IPS-11a (cell line): ENCODE data around the gene PRODH2.

Experiments used
- H3K4me3 ChIP-seq: one replicate; pipeline ENCODE4 v1.5.1; 2013; ENCODE audit warnings: low read depth, low read length, control low read depth

The PRODH2 gene, protein sequence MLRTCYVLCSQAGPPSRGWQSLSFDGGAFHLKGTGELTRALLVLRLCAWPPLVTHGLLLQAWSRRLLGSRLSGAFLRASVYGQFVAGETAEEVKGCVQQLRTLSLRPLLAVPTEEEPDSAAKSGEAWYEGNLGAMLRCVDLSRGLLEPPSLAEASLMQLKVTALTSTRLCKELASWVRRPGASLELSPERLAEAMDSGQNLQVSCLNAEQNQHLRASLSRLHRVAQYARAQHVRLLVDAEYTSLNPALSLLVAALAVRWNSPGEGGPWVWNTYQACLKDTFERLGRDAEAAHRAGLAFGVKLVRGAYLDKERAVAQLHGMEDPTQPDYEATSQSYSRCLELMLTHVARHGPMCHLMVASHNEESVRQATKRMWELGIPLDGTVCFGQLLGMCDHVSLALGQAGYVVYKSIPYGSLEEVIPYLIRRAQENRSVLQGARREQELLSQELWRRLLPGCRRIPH

DNA sequence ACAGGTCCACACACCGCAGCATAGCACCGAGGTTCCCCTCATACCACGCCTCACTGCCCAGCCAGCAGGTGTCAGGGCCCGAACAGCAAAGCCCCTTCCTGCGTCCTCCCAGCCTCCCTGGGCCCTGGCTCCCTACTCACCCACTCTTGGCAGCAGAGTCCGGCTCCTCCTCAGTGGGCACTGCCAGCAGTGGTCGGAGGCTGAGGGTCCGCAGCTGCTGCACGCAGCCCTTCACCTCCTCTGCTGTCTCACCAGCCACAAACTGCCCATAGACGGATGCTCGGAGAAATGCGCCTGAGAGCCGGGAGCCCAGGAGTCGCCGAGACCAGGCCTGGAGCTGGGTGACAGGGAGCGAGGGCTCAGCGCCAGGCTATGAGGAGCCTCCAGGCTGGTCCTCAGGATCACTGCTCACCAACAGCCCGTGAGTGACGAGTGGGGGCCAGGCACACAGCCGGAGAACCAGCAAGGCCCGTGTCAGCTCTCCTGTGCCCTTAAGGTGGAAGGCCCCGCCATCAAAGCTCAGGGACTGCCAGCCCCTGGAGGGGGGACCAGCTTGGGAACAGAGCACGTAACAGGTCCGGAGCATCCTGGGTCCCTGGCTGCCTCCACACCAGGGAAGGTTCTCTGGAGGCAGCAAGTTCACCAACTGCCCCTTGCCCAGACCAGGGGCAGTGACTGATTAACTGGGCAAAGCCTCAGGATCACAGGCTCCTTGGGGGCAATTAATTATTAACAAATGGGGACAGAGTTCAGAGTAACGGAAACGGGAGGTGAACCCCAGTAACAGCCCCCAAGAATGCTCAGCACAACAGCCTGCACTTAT is at the start of gene PRODH2:
Gene PRODH2 (minus strand): TSS at position 626 of the 823 bp plus-strand sequence. CDS start 40 bp downstream, at position 586.
- no peak within 1 kb of the TSS for H3K4me3 ChIP-seq

DNA sequence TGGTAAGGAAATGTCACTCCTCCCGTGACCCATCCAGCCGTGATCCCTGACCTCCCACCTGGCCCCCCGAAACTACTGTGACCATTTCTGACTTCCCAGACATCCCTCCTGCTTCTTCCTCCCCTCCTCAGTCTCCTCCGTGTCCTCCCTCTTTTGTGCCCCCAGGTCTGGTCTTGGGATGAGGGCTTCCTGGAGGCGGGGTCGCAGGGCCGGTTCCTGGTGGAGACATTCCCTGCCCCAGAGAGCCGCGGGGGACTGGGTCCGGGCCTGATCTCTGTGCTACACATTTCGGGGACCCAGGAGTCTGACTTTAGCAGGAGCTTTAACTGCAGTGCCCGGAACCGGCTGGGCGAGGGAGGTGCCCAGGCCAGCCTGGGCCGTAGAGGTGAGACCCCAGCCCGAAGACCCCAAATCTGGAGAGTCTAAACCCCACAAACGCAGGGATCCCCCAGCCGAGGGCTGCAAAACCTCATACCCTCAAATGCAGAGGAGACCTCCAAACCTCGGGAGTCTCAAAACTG is 49.1 kb upstream of the PRODH2 start:
- H3K4me3 ChIP-seq, result peak overlapping the region; percentile 20

DNA sequence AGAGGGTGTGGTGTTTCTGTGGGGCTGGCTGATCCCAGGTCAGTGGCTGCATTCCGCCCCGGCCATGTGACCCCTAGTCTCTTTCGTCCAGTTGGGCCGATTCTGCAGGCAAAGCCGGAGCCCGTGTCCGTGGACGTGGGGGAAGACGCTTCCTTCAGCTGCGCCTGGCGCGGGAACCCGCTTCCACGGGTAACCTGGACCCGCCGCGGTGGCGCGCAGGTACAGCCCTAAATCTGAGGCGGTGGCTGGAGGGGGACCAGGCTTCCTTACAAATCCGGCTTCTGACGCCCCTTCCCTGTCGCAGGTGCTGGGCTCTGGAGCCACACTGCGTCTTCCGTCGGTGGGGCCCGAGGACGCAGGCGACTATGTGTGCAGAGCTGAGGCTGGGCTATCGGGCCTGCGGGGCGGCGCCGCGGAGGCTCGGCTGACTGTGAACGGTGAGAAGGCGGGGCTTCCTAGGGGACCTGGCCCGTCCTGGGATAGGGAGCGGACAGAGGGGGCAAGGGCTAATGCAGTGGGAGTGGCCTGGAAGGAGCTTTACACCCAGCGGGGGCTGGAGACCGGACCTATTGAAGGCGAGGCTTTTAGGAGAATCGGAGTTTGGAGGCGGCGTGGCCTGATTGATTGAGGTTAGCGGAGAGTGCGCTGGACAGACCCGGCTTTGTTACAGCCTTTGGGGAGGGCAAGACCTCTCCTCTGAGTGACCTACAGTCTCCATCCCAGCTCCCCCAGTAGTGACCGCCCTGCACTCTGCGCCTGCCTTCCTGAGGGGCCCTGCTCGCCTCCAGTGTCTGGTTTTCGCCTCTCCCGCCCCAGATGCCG is 48.4 kb upstream of the PRODH2 start:
- peak overlapping the region; percentile 20 for H3K4me3 ChIP-seq

DNA sequence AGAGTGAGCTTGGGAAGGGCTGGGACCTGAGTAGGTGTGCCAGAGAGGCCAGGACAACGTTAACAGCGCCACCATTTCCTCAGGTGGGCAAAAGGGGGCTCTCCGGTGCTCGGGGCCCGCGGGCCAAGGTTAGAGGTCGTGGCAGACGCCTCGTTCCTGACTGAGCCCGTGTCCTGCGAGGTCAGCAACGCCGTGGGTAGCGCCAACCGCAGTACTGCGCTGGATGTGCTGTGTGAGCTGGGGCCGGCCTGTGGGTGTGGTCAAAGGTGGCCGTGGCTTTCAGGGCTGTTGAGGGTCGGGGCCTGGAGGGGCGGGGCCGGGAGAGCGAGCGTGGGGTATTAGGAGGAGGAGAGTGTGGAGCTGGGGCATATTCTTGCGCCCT is 47.8 kb upstream of the PRODH2 start:
- H3K4me3 ChIP-seq, result no peak overlapping the region

DNA sequence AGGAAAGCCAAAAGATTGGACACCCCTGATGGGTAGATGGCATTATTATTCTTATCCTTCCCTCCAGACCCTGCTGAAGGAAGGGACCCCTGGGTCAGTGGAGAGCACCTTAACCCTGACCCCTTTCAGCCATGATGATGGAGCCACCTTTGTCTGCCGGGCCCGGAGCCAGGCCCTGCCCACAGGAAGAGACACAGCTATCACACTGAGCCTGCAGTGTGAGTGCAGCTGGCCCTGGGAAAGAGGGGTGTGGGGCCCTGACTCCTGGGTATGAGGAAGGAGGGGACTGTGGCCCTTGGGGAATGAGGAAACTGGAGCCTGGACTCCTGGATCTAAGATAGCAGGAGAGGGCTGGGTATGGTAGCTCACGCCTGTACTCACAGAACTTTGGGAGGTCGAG is 46.8 kb upstream of the PRODH2 start:
- H3K4me3 ChIP-seq, result no peak overlapping the region

DNA sequence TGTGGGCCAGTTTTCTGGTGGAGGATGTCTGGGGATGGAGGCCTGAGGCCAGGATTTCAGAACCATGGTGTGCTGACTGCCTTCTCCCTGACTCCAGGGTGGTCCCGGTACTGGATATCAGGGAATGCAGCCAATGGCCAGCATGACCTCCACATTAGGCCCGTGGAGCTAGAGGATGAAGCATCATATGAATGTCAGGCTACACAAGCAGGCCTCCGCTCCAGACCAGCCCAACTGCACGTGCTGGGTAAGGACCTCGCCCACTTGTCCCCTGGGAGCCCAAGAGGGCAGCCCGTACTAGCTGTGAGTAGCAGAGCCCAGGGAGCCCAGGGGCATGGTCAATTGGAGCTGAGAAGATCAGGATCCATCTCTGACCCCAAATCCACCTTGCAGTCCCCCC is 45.7 kb upstream of the PRODH2 start:
- H3K4me3 ChIP-seq, result no peak overlapping the region

DNA sequence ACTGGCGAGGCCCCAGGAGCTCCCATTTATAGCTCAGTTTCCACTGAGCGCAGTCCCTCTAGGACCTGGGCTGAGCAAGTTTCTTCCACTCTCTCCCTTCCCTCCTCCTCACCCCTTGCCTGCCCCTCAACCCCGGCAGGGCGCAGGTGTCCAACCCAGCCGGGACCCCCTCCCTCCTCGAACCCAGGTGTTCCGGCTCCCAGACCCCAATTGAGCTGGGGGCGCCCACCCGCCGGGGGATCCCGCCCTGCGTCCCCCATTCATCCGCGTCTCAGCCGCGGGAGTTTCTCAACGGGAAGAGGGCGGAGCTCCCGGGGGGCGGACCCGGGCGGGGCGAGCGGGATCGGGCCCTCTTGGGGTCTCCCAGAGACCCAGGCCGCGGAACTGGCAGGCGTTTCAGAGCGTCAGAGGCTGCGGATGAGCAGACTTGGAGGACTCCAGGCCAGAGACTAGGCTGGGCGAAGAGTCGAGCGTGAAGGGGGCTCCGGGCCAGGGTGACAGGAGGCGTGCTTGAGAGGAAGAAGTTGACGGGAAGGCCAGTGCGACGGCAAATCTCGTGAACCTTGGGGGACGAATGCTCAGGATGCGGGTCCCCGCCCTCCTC is 44.0 kb upstream of the PRODH2 start, which contains the start of gene KIRREL2:
Gene KIRREL2 (plus strand): TSS at position 366 of the 604 bp plus-strand sequence. CDS start 209 bp downstream, at position 575.
- peak within 1 kb of the TSS; percentile 54 for H3K4me3 ChIP-seq

DNA sequence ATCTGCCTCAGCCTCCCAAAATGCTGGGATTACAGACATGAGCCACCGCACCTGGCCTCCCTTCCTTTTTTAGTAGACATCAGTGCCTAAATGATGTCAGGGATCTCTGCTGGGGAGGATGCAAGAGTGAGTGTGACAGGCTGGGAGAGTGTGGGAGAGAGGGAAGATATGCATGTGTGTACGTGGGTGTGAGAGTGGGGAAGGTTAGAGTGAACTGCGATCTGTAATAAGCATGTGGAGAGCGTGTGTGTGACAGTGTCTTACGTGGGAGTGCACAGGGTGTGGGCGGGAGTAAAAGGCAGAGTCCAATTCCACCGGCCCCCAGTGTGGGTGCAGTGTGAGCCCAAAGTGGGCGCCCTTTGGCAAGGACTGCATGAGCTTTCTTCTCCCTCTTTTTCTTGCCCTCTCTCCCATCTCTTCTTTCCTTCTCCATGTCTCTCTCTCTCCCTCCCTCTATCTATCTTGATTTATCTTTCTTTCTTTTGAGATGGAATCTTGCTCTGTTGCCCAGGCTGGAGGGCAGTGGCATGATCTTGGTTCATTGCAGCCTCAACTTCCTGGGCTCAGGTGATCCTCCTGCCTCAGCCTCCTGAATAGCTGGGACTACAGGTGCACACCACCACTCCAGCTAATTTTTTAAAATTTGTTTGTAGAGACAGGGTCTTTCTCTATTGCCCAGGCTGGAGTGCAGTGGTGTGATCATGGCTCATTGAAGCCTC is 40.6 kb upstream of the PRODH2 start:
- no peak overlapping the region for H3K4me3 ChIP-seq

DNA sequence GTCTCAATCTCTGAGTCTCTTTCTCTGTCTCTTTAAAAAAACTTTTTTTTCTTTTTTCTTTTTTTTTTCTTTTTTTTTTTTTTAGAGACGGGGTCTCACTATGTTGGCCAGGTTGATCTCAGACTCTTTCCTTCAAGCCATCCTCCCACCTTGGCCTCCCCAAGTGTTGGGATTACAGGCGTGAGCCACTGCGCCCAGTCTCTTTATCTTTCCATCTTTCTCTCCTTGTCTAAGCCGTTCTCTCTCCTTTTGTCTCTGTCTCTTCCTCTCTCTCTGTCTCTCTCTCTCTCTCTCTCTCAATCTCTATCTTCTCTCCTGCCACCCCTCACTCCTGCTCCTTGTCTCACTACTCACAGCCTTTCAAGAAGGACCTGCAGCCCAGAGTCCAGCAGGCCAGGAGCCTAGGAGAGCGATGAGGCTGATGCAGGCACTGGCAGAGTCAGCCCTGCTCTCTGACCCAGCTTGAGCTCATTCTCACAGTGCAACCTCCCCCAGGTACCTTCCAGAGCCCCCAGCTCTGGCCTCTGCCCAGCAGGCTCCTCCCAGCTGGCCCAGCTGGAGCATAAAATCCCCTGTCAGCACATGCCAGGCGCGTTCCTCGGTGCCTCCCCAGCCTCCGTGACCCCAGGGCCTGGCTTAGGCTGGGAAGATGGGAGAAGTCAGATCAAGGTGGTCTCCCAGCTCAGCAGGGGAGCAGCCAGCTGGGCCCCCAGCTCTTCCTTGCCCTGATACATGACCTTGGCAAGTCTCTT is 39.6 kb upstream of the PRODH2 start, which contains the start of gene NPHS1:
Gene NPHS1 (minus strand): TSS at position 476 of the 752 bp plus-strand sequence. CDS start 667 bp downstream, outside the sequence.
- no peak within 1 kb of the TSS for H3K4me3 ChIP-seq

DNA sequence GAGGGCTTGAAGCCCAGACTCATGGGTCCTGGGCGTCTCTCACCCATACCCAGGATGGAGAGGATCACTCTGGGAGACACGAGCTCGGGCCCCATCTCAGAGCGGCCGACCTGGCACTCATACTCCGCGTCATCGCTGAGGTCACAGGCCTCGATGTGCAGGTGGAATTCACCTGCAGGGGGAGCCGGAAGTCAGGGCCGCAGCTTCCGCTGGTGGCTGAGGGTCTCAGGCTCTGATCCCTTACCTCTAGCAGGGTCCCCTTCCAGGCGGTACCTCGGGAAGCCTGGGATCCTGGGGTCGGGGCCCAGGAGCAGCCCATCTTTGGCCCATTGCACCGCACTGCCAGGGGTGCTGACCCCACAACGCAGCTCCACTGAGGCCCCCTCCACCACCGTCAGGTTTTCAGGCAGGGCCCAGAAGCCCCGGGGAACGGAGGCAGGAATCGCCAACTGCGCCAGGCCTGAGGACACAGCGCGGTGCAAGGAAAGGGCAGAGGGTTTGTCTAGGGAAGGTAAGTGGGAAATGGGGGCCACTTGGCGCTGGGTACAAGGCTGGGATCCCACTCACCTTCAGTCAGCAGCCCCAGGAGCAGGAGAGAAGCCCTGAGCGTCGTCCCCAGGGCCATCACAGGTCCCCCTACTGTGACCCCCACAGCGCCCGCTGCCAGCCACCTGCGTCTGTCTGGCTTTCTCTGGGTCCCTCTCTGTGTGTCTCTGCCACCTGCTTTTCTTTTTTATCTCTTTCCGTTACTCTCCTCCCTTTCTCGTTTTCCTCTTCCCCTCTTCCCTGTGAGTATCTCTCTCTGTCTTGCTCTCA is 38.8 kb upstream of the PRODH2 start:
- H3K4me3 ChIP-seq, result no peak overlapping the region

DNA sequence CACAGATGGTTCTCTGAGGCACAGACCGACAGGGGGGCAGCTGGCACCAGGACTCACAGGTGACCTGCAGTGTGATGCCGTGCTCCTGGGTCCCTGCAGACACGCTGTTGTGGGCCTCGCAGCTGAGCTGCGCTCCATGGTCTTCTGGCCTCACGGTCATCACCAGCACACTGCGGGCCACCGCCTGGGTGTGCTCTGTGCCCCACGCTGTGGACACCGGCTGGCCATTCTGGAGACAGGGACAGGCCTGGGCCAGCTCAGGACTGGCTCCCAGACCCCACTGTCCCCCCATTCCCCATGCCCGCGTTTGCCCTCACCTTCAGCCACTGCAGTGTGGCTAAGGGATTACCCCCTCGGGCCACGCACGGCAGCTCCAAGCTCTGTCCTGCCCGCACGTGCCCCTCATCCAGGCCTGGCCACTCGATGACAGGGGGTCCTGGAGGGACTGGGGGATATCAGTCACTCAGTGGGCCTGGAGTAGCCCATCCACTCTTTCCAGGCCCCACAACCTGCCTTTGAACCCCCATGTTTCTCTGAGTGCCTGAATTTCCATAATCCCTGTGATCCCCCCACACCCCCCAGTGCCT is 36.4 kb upstream of the PRODH2 start:
- H3K4me3 ChIP-seq, result no peak overlapping the region

DNA sequence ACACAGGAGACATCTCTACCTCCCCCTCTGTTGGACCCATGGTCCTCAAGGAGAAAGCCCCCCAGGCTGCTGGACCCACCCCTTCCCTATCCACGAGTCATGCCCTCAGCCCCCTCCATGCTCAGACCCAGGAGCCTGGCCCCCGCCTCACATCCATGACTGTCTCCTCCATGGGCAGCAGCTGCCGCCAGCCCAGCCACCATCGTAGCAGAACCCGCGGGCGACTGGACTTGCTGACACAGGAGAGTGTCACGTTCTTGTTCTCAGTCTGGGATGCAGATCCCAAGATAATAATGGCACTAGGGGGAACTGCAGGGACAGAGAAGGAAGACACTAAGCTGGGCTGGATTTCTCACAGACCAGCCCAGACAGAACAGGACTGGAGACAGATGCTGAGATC is 35.8 kb upstream of the PRODH2 start:
- H3K4me3 ChIP-seq, result no peak overlapping the region

DNA sequence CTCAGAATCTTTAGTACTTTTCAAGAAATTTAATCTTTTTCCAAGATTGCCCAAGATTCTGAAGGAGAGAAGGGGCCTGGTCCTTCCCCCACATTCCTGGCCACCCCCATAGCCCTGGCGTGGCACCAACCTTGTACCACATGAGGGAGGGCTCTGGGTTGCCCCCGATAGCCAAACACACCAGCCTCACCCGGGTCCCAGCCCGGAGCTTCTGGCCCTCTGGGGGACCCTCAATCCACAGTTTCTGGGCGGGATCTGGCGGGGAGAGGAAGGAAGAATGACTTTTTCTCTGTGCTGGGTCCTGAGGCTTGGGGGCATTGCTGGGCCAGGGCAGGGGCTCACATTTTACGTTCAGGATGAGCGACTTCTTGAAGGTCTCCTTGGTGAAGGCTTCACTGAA is 35.3 kb upstream of the PRODH2 start:
- no peak overlapping the region for H3K4me3 ChIP-seq

DNA sequence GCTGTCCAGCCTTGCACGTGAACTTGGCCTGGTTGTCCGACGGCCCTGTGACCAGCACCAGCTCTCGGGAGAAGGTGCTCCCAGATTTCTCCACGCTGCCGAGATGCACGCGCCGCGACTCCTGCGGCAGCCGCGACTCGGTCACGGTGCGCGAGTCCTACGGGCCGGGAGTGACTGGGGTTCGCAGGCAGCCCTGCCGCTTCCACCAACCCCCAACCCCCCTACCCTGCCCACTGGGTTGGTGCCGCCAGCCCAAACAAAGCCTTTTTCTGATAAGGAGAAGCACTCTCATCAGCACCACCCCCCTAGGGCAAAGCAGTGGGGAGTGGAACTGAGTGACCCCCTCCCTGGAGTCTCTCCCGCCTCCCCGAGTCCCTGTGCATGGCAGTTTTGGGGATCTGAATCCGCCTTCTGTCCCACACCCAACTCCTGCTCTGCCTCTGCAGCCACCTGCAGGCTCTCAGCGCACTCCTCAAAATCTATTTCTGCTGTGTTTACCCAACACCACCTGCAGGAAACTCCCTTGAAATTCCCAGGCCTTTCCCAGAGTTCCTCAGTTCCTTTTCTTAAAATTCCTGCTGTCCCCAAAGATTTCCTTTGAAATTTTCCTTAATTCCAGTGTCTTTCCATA is 33.5 kb upstream of the PRODH2 start:
- H3K4me3 ChIP-seq, result peak overlapping the region; percentile 39

DNA sequence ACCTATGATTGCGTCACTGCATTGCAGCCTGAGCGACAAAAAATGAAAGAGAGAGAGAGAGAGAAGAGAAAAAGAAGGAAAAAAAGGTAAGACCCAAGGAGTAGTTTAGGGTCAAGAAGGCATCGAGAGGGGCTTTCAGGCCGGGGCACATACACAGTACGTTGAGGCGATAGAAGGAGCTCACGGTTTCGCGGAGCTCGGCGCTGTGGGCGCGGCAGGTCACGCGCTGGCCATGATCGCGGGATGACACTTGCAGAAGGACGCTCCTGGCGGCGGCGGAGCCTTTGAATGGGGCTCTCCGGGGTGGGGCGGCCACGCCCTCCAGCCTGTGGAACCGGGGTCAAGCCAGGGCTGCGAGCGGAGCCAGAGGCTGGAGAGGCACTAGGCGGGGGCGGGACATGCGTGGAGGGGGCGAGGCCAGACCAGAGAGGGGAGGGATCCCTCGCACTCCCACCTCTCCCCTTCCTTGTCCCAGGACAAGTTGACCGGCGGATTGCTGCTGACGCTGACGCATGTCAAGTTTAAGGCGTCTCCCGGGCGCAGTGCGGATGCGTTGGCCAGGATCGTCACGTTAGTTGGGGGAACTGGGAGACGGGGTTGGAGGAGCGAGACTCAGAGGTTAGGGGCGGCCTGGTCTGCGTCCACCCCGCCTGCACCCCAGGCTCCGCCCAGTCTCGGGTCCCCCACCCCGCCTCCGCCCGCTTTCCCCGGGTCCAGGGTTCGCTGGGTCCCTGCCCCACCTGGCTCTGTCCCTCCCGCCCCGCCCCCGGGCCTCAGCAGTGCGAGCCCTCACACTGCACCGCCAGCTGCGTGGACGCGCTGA is 32.8 kb upstream of the PRODH2 start:
- H3K4me3 ChIP-seq, result peak overlapping the region; percentile 39

DNA sequence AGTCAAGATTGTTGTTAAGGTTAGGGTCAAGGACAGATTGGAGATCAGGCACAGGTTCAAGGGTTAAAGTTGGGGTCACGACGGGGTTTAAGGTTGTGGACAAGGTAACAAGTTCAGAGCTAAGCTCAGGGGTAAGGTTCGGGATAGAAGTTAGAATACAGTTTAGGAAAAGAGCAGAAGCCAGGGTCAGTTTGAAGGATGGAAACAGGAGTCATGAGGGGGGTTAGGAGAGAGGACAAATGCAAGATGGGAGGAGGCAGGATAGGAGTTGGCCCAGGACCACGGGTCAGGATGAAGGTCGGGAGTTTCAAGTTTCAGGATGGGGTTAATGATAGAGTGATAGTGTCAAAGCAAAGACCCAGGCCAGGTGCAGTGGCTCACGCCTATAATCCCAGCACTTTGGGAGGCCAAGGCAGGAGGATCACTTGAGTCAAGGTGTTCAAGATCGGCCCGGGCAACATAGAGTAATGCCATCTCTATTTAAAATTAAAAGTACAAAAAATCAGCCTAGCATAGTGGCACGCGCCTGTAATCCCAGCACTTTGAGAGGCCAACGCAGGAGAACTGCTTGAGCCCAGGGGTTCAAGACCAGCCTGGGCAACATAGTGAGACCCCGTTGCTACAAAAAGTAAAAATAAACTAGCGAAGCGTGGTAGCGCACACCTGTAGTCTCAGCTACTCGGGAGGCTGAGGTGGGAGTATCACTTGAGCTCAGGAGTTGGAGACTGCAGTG is 32.0 kb upstream of the PRODH2 start:
- H3K4me3 ChIP-seq, result no peak overlapping the region
